ENCODE measurements around the gene PPM1D.
A peak's percentile ranks its signal among the peaks of the same experiment; 100 is the strongest.
"Not testable (repeated sequence)": the region's sequence is repeated elsewhere in the genome, so short reads cannot be mapped to it uniquely, and the experiment has no call there.

Gene PPM1D

GRCh38 chr17:60652454-60653247 lies 52.7 kb downstream of the PPM1D start:
- Histone ChIP-seq H3K27me3 (ENCODE audit: control insufficient read depth, insufficient read depth, low read length) (no peaks in the 10 kb centered on the region), H3K4me1 (ENCODE audit: control insufficient read depth, insufficient read depth, low read length) (no peaks in the 10 kb centered on the region), H3K36me3 (ENCODE audit: control insufficient read depth, insufficient read depth, low read length) (no peaks in the 10 kb centered on the region), H3K9me3 (ENCODE audit: control insufficient read depth, insufficient read depth, low read length) (no peaks in the 10 kb centered on the region), H3K9ac (ENCODE audit: low read depth, low read length) (no peak overlapping the region), H3K4me3 (ENCODE audit: low read depth, low read length) (no peak overlapping the region)

- H3K36me3 ChIP-seq (ENCODE audit: control insufficient read depth, insufficient read depth, low read length), result no peaks in the 10 kb centered on the region
- H3K9me3 ChIP-seq (ENCODE audit: control insufficient read depth, insufficient read depth, low read length), result no peaks in the 10 kb centered on the region
- no peaks in the 10 kb centered on the region for H3K4me1 ChIP-seq (ENCODE audit: control insufficient read depth, insufficient read depth, low read length)
- H3K27me3 ChIP-seq (ENCODE audit: control insufficient read depth, insufficient read depth, low read length), result no peaks in the 10 kb centered on the region
- no peak overlapping the region for H3K9ac ChIP-seq (ENCODE audit: low read depth, low read length)
- H3K4me3 ChIP-seq (ENCODE audit: low read depth, low read length), result no peak overlapping the region
Observed at GRCh38 chr17:60653569-60653968, 53.6 kb downstream of the PPM1D start.

- H3K27me3 ChIP-seq (ENCODE audit: control insufficient read depth, insufficient read depth, low read length), result no peaks in the 10 kb centered on the region
- no peaks in the 10 kb centered on the region for H3K36me3 ChIP-seq (ENCODE audit: control insufficient read depth, insufficient read depth, low read length)
- H3K9ac ChIP-seq (ENCODE audit: low read depth, low read length), result no peak overlapping the region
- no peak overlapping the region for H3K4me3 ChIP-seq (ENCODE audit: low read depth, low read length)
- no peaks in the 10 kb centered on the region for H3K9me3 ChIP-seq (ENCODE audit: control insufficient read depth, insufficient read depth, low read length)
- H3K4me1 ChIP-seq (ENCODE audit: control insufficient read depth, insufficient read depth, low read length), result no peaks in the 10 kb centered on the region
Observed at GRCh38 chr17:60656499-60656898, 56.5 kb downstream of the PPM1D start.

GRCh38 chr17:60659156-60659555 lies 59.2 kb downstream of the PPM1D start:
- Histone ChIP-seq H3K9ac (ENCODE audit: low read depth, low read length) (no peak overlapping the region), H3K27me3 (ENCODE audit: control insufficient read depth, insufficient read depth, low read length) (no peaks in the 10 kb centered on the region), H3K36me3 (ENCODE audit: control insufficient read depth, insufficient read depth, low read length) (no peaks in the 10 kb centered on the region), H3K4me1 (ENCODE audit: control insufficient read depth, insufficient read depth, low read length) (no peaks in the 10 kb centered on the region), H3K9me3 (ENCODE audit: control insufficient read depth, insufficient read depth, low read length) (no peaks in the 10 kb centered on the region), H3K4me3 (ENCODE audit: low read depth, low read length) (no peak overlapping the region)

GRCh38 chr17:60661489-60661888 lies 61.5 kb downstream of the PPM1D start:
- no peaks in the 10 kb centered on the region for H3K9me3 ChIP-seq (ENCODE audit: control insufficient read depth, insufficient read depth, low read length)
- no peaks in the 10 kb centered on the region for H3K36me3 ChIP-seq (ENCODE audit: control insufficient read depth, insufficient read depth, low read length)
- no peak overlapping the region for H3K9ac ChIP-seq (ENCODE audit: low read depth, low read length)
- no peaks in the 10 kb centered on the region for H3K27me3 ChIP-seq (ENCODE audit: control insufficient read depth, insufficient read depth, low read length)
- H3K4me1 ChIP-seq (ENCODE audit: control insufficient read depth, insufficient read depth, low read length), result no peaks in the 10 kb centered on the region
- H3K4me3 ChIP-seq (ENCODE audit: low read depth, low read length), result no peak overlapping the region

- no peaks in the 10 kb centered on the region for H3K27me3 ChIP-seq (ENCODE audit: control insufficient read depth, insufficient read depth, low read length)
- no peak overlapping the region for H3K9ac ChIP-seq (ENCODE audit: low read depth, low read length)
- no peaks in the 10 kb centered on the region for H3K36me3 ChIP-seq (ENCODE audit: control insufficient read depth, insufficient read depth, low read length)
- no peaks in the 10 kb centered on the region for H3K4me1 ChIP-seq (ENCODE audit: control insufficient read depth, insufficient read depth, low read length)
- no peak overlapping the region for H3K4me3 ChIP-seq (ENCODE audit: low read depth, low read length)
- no peaks in the 10 kb centered on the region for H3K9me3 ChIP-seq (ENCODE audit: control insufficient read depth, insufficient read depth, low read length)
Observed at GRCh38 chr17:60664022-60664421, 64.0 kb downstream of the PPM1D start.

- Histone ChIP-seq H3K27me3 (ENCODE audit: control insufficient read depth, insufficient read depth, low read length) (no peaks in the 10 kb centered on the region), H3K4me1 (ENCODE audit: control insufficient read depth, insufficient read depth, low read length) (no peaks in the 10 kb centered on the region), H3K9me3 (ENCODE audit: control insufficient read depth, insufficient read depth, low read length) (no peaks in the 10 kb centered on the region), H3K4me3 (ENCODE audit: low read depth, low read length) (no peak overlapping the region), H3K36me3 (ENCODE audit: control insufficient read depth, insufficient read depth, low read length) (no peaks in the 10 kb centered on the region), H3K9ac (ENCODE audit: low read depth, low read length) (no peak overlapping the region)
Observed at GRCh38 chr17:60665602-60666001, 65.6 kb downstream of the PPM1D start.

- not testable (repeated sequence) for H3K9me3 ChIP-seq (ENCODE audit: control insufficient read depth, insufficient read depth, low read length); H3K4me1 ChIP-seq (ENCODE audit: control insufficient read depth, insufficient read depth, low read length); H3K9ac ChIP-seq (ENCODE audit: low read depth, low read length); H3K27me3 ChIP-seq (ENCODE audit: control insufficient read depth, insufficient read depth, low read length); H3K36me3 ChIP-seq (ENCODE audit: control insufficient read depth, insufficient read depth, low read length); H3K4me3 ChIP-seq (ENCODE audit: low read depth, low read length)
Observed at GRCh38 chr17:60668741-60669140, 68.7 kb downstream of the PPM1D start.

- H3K9ac ChIP-seq (ENCODE audit: low read depth, low read length), result no peak overlapping the region
- no peak overlapping the region for H3K4me3 ChIP-seq (ENCODE audit: low read depth, low read length)
- H3K27me3 ChIP-seq (ENCODE audit: control insufficient read depth, insufficient read depth, low read length), result no peaks in the 10 kb centered on the region
- H3K9me3 ChIP-seq (ENCODE audit: control insufficient read depth, insufficient read depth, low read length), result no peaks in the 10 kb centered on the region
- no peaks in the 10 kb centered on the region for H3K4me1 ChIP-seq (ENCODE audit: control insufficient read depth, insufficient read depth, low read length)
- H3K36me3 ChIP-seq (ENCODE audit: control insufficient read depth, insufficient read depth, low read length), result no peaks in the 10 kb centered on the region
Observed at GRCh38 chr17:60671482-60671881, 71.5 kb downstream of the PPM1D start.

- H3K9ac ChIP-seq (ENCODE audit: low read depth, low read length); H3K4me3 ChIP-seq (ENCODE audit: low read depth, low read length); H3K36me3 ChIP-seq (ENCODE audit: control insufficient read depth, insufficient read depth, low read length); H3K27me3 ChIP-seq (ENCODE audit: control insufficient read depth, insufficient read depth, low read length); H3K4me1 ChIP-seq (ENCODE audit: control insufficient read depth, insufficient read depth, low read length); H3K9me3 ChIP-seq (ENCODE audit: control insufficient read depth, insufficient read depth, low read length): not testable (repeated sequence)
Observed at GRCh38 chr17:60674637-60675036, 74.6 kb downstream of the PPM1D start.

GRCh38 chr17:60675997-60676396 lies 76.0 kb downstream of the PPM1D start:
- no peak overlapping the region for H3K9ac ChIP-seq (ENCODE audit: low read depth, low read length)
- no peaks in the 10 kb centered on the region for H3K36me3 ChIP-seq (ENCODE audit: control insufficient read depth, insufficient read depth, low read length)
- H3K4me1 ChIP-seq (ENCODE audit: control insufficient read depth, insufficient read depth, low read length), result peaks cover 4% of the 10 kb centered on the region
- H3K9me3 ChIP-seq (ENCODE audit: control insufficient read depth, insufficient read depth, low read length), result no peaks in the 10 kb centered on the region
- H3K27me3 ChIP-seq (ENCODE audit: control insufficient read depth, insufficient read depth, low read length), result no peaks in the 10 kb centered on the region
- no peak overlapping the region for H3K4me3 ChIP-seq (ENCODE audit: low read depth, low read length)

- Histone ChIP-seq H3K9ac (ENCODE audit: low read depth, low read length) (no peak overlapping the region), H3K36me3 (ENCODE audit: control insufficient read depth, insufficient read depth, low read length) (no peaks in the 10 kb centered on the region), H3K4me3 (ENCODE audit: low read depth, low read length) (peak overlapping the region; percentile 96)
Observed at GRCh38 chr17:60676758-60677307, 76.8 kb downstream of the PPM1D start.

More at GRCh38 chr17:60676758-60677307, 76.8 kb downstream of the PPM1D start:
- Histone ChIP-seq H3K4me1 (ENCODE audit: control insufficient read depth, insufficient read depth, low read length) (peaks cover 4% of the 10 kb centered on the region), H3K9me3 (ENCODE audit: control insufficient read depth, insufficient read depth, low read length) (no peaks in the 10 kb centered on the region), H3K27me3 (ENCODE audit: control insufficient read depth, insufficient read depth, low read length) (no peaks in the 10 kb centered on the region)
